ENCODE data around the gene PCSK5.
"Not testable (repeated sequence)": the region's sequence is repeated elsewhere in the genome, so short reads cannot be mapped to it uniquely, and the experiment has no call there.

Gene PCSK5

GRCh38 chr9:75895112-75895511, 4.6 kb downstream of the PCSK5 start:
- Histone ChIP-seq H3K4me1 (ENCODE audit: insufficient read depth, low read length) (peaks cover 25% of the 10 kb centered on the region), H3K4me3 (ENCODE audit: low read depth in 1 of 2, low read length in 2 of 2) (no peak overlapping the region), H3K4me2 (ENCODE audit: insufficient read depth, low read length) (no peak overlapping the region), H3K27me3 (ENCODE audit: insufficient read depth, low read length, poor library complexity) (no peaks in the 10 kb centered on the region), H3K9me3 (ENCODE audit: insufficient read depth, low read length, severe bottlenecking) (no peaks in the 10 kb centered on the region), H4K20me1 (ENCODE audit: insufficient read depth, low read length) (peaks cover 39% of the 10 kb centered on the region), H3K27ac (ENCODE audit: low read length) (no peak overlapping the region), H3K36me3 (ENCODE audit: insufficient read depth, low read length) (no peaks in the 10 kb centered on the region; the same call in 1 of the 2 replicates), H2AFZ (ENCODE audit: low read depth, low read length) (no peak overlapping the region), H3K9ac (ENCODE audit: low read depth, low read length) (no peak overlapping the region), H3K79me2 (ENCODE audit: insufficient read depth, low read length) (peaks cover 65% of the 10 kb centered on the region)
- TF ChIP-seq CTCF (IDR thresholded peaks at IDR 0.05; ENCODE audit: borderline replicate concordance, extremely low read depth, low read length, poor library complexity, severe bottlenecking) (no peak), EZH2 (IDR thresholded peaks at IDR 0.05; ENCODE audit: borderline replicate concordance, low read depth, low read length, severe bottlenecking) (no peak)
- DNase-seq = no peak
- no peak for ATAC-seq (ENCODE audit: insufficient read depth, low read depth)

- ATAC-seq (ENCODE audit: insufficient read depth, low read depth) = no peak
- H3K4me2 ChIP-seq (ENCODE audit: insufficient read depth, low read length) = no peak overlapping the region
- H4K20me1 ChIP-seq (ENCODE audit: insufficient read depth, low read length) = peaks cover 43% of the 10 kb centered on the region
- no peaks in the 10 kb centered on the region for H3K9me3 ChIP-seq (ENCODE audit: insufficient read depth, low read length, severe bottlenecking)
- H3K4me1 ChIP-seq (ENCODE audit: insufficient read depth, low read length) = peaks cover 25% of the 10 kb centered on the region
- H3K9ac ChIP-seq (ENCODE audit: low read depth, low read length) = no peak overlapping the region
- peaks cover 65% of the 10 kb centered on the region for H3K79me2 ChIP-seq (ENCODE audit: insufficient read depth, low read length)
- H2AFZ ChIP-seq (ENCODE audit: low read depth, low read length) = no peak overlapping the region
- TF ChIP-seq EZH2 (IDR thresholded peaks at IDR 0.05; ENCODE audit: borderline replicate concordance, low read depth, low read length, severe bottlenecking) = no peak
- TF ChIP-seq CTCF (IDR thresholded peaks at IDR 0.05; ENCODE audit: borderline replicate concordance, extremely low read depth, low read length, poor library complexity, severe bottlenecking) = no peak
- H3K27ac ChIP-seq (ENCODE audit: low read length) = no peak overlapping the region
- no peak overlapping the region for H3K4me3 ChIP-seq (ENCODE audit: low read depth in 1 of 2, low read length in 2 of 2)
- H3K36me3 ChIP-seq (ENCODE audit: insufficient read depth, low read length) = no peaks in the 10 kb centered on the region; the same call in 1 of the 2 replicates
- DNase-seq = no peak
- H3K27me3 ChIP-seq (ENCODE audit: insufficient read depth, low read length, poor library complexity) = no peaks in the 10 kb centered on the region
These were observed 5.7 kb downstream of the PCSK5 start for GRCh38 chr9:75896193-75896592.

- not testable (repeated sequence) for H3K4me3 ChIP-seq (ENCODE audit: low read depth in 1 of 2, low read length in 2 of 2); H3K27me3 ChIP-seq (ENCODE audit: insufficient read depth, low read length, poor library complexity); ATAC-seq (ENCODE audit: insufficient read depth, low read depth); H3K9ac ChIP-seq (ENCODE audit: low read depth, low read length); H3K36me3 ChIP-seq (ENCODE audit: insufficient read depth, low read length); DNase-seq; H3K4me1 ChIP-seq (ENCODE audit: insufficient read depth, low read length); H3K27ac ChIP-seq (ENCODE audit: low read length); H3K9me3 ChIP-seq (ENCODE audit: insufficient read depth, low read length, severe bottlenecking); H2AFZ ChIP-seq (ENCODE audit: low read depth, low read length); H3K4me2 ChIP-seq (ENCODE audit: insufficient read depth, low read length)
- H3K79me2 ChIP-seq (ENCODE audit: insufficient read depth, low read length) = peaks cover 25% of the 10 kb centered on the region; the same call in 1 of the 2 replicates
- H4K20me1 ChIP-seq (ENCODE audit: insufficient read depth, low read length) = peaks cover 13% of the 10 kb centered on the region; the same call in 1 of the 2 replicates
These were observed 10.5 kb downstream of the PCSK5 start for GRCh38 chr9:75900893-75901524.

GRCh38 chr9:75903785-75904360, 13.4 kb downstream of the PCSK5 start:
- peaks cover 14% of the 10 kb centered on the region; the same call in 1 of the 2 replicates for H3K79me2 ChIP-seq (ENCODE audit: insufficient read depth, low read length)
- H3K27ac ChIP-seq (ENCODE audit: low read length) = no peak overlapping the region
- H3K9me3 ChIP-seq (ENCODE audit: insufficient read depth, low read length, severe bottlenecking) = no peaks in the 10 kb centered on the region
- H3K27me3 ChIP-seq (ENCODE audit: insufficient read depth, low read length, poor library complexity) = no peaks in the 10 kb centered on the region
- 0 out of 2 replicates have a peak, but pooled peaks cover 9% of the 10 kb centered on the region for H4K20me1 ChIP-seq (ENCODE audit: insufficient read depth, low read length)
- DNase-seq (no peak), ATAC-seq (ENCODE audit: insufficient read depth, low read depth) (no peak)
- H2AFZ ChIP-seq (ENCODE audit: low read depth, low read length) = no peak overlapping the region
- peaks cover 6% of the 10 kb centered on the region; the same call in 1 of the 2 replicates for H3K4me1 ChIP-seq (ENCODE audit: insufficient read depth, low read length)
- H3K36me3 ChIP-seq (ENCODE audit: insufficient read depth, low read length) = no peaks in the 10 kb centered on the region
- H3K4me2 ChIP-seq (ENCODE audit: insufficient read depth, low read length) = no peak overlapping the region
- no peak overlapping the region for H3K9ac ChIP-seq (ENCODE audit: low read depth, low read length)
- no peak overlapping the region for H3K4me3 ChIP-seq (ENCODE audit: low read depth in 1 of 2, low read length in 2 of 2)
- TF ChIP-seq CTCF (IDR thresholded peaks at IDR 0.05; ENCODE audit: borderline replicate concordance, extremely low read depth, low read length, poor library complexity, severe bottlenecking) (no peak), EZH2 (IDR thresholded peaks at IDR 0.05; ENCODE audit: borderline replicate concordance, low read depth, low read length, severe bottlenecking) (no peak)

Data from DND-41 (cell line).